OCI-LY1 (cell line): ENCODE results near the gene RAB6C.
"Not testable (repeated sequence)": the region's sequence is repeated elsewhere in the genome, so short reads cannot be mapped to it uniquely, and the experiment has no call there.

ENCODE experiments used
- CTCF ChIP-seq: fragments of 200-600 bp; sonication (generic), shearing (Covaris generic); IDR thresholded peaks from 2 replicates; pipeline ENCODE4 v1.5.1; 2017; ENCODE audit warnings: mild to moderate bottlenecking, antibody characterized with exemption, low read length, moderate library complexity, mixed read lengths
- EZH2 ChIP-seq: fragments of 200-600 bp; sonication (generic), shearing (Covaris generic); IDR thresholded peaks from 2 replicates; pipeline ENCODE4 v1.8.0; 2017; ENCODE audit warnings: borderline replicate concordance, mixed run types, mild to moderate bottlenecking, antibody characterized with exemption, low read length, moderate library complexity, mixed read lengths

- not testable (repeated sequence) for TF ChIP-seq CTCF, EZH2
These were observed 17.3 kb downstream of the RAB6C start for GRCh38 chr2:129996657-129997237.
